Breast epithelium (tissue), 4 donors: ENCODE measurements around the gene OR2A42. TPM values are rescaled to one million over a fixed set of nuclear protein-coding genes. Genes with fewer than 3 reads are reported as not detected.
"Not testable (repeated sequence)": the region's sequence is repeated elsewhere in the genome, so short reads cannot be mapped to it uniquely, and the experiment has no call there.

Experiments used
- DNase-seq, 2 donors: peaks; one replicate each; pipeline ENCODE4 v3.0.0-alpha.2; 2019; ENCODE audit warnings: low spot score in 2 of 2
- H3K27ac ChIP-seq, 2 donors: fragments of 200-600 bp; sonication (generic) in 1 of 2; one replicate each; pipeline ENCODE4 v1.5.1; 2016 to 2019; ENCODE audit warnings: mild to moderate bottlenecking in 1 of 2
- H3K27me3 ChIP-seq, 2 donors: fragments of 200-600 bp; sonication (generic) in 1 of 2; one replicate each; pipeline versions ENCODE4 v1.5.1 to v1.6.0; 2017 to 2019; ENCODE audit warnings: control low read depth in 1 of 2, mild to moderate bottlenecking in 1 of 2
- H3K36me3 ChIP-seq: fragments of 200-600 bp; one replicate; pipeline ENCODE4 v1.5.1; 2019
- H3K4me1 ChIP-seq, 2 donors: fragments of 200-600 bp; sonication (generic); one replicate each; pipeline ENCODE4 v1.5.1; 2016 to 2019; ENCODE audit warnings: control low read depth in 1 of 2
- H3K4me3 ChIP-seq, 3 donors: fragments of 200-600 bp; sonication (generic); 1 replicate in 2 of 3; 2 replicates in 1 of 3; pipeline ENCODE4 v1.5.1; 2016 to 2019; ENCODE audit warnings: mild to moderate bottlenecking in 3 of 3, moderate library complexity in 2 of 3
- H3K9me3 ChIP-seq, 2 donors: fragments of 200-600 bp; sonication (generic) in 1 of 2; one replicate each; pipeline ENCODE4 v1.5.1; 2016 to 2019; ENCODE audit warnings: control low read depth in 1 of 2
- intact Hi-C: fragments of 100-400 bp; cut with DNase I; formaldehyde crosslinking; loops from one replicate; pipeline ENCODE4 v1.15.1; 2023; ENCODE audit warnings: low total_unique reads
- total RNA-seq, 3 donors: library from RNA; depleted of rRNA; stranded (reverse); fragments of >200 nt; gene quantifications; one replicate each; pipeline ENCODE4 v1.1.0, GENCODE V29; 2016

Gene OR2A42
- total RNA-seq = under 1 TPM; under 0.01 to 0.66 (median 0.15) TPM

- H3K36me3 ChIP-seq, H3K27me3 ChIP-seq, intact Hi-C loops, H3K27ac ChIP-seq, H3K4me3 ChIP-seq, H3K9me3 ChIP-seq, H3K4me1 ChIP-seq, DNase-seq: not testable (repeated sequence)
Measured at GRCh38 chr7:144239365-144239764, at the start of gene OR2A42. Gene OR2A42, minus strand, starts transcription at chr7:144239605. Its CDS starts 6,762 bp downstream, at chr7:144232843.

GRCh38 chr7:144287171-144287784 is 47.9 kb upstream of the OR2A42 start:
- H3K4me3 ChIP-seq, H3K27ac ChIP-seq, H3K4me1 ChIP-seq, H3K9me3 ChIP-seq, intact Hi-C loops, H3K27me3 ChIP-seq, DNase-seq, H3K36me3 ChIP-seq: not testable (repeated sequence)

GRCh38 chr7:144283716-144284115 is 44.3 kb upstream of the OR2A42 start:
- H3K9me3 ChIP-seq, intact Hi-C loops, H3K27ac ChIP-seq, H3K4me3 ChIP-seq, H3K36me3 ChIP-seq, H3K27me3 ChIP-seq, H3K4me1 ChIP-seq, DNase-seq: not testable (repeated sequence)

- H3K27me3 ChIP-seq, H3K9me3 ChIP-seq, intact Hi-C loops, H3K27ac ChIP-seq, H3K36me3 ChIP-seq, H3K4me3 ChIP-seq, H3K4me1 ChIP-seq: not testable (repeated sequence)
- DNase-seq = peak in 1 of 2 donors; percentile 18
Measured at GRCh38 chr7:144282490-144282889, 43.1 kb upstream of the OR2A42 start.

GRCh38 chr7:144281981-144282380 is 42.6 kb upstream of the OR2A42 start:
- H3K27ac ChIP-seq, intact Hi-C loops: not testable (repeated sequence)

GRCh38 chr7:144280010-144280409 is 40.6 kb upstream of the OR2A42 start:
- H3K27ac ChIP-seq, H3K4me3 ChIP-seq, H3K9me3 ChIP-seq, H3K27me3 ChIP-seq, H3K4me1 ChIP-seq, H3K36me3 ChIP-seq, DNase-seq, intact Hi-C loops: not testable (repeated sequence)

More at GRCh38 chr7:144281981-144282380, 42.6 kb upstream of the OR2A42 start:
- H3K27me3 ChIP-seq, H3K36me3 ChIP-seq, H3K9me3 ChIP-seq, H3K4me3 ChIP-seq, DNase-seq, H3K4me1 ChIP-seq: not testable (repeated sequence)

- intact Hi-C loops = not testable (repeated sequence)
Measured at GRCh38 chr7:144275281-144275680, 35.9 kb upstream of the OR2A42 start.

GRCh38 chr7:144269188-144269587 is 29.8 kb upstream of the OR2A42 start, which contains the start of gene CTAGE8:
Gene CTAGE8, minus strand, starts transcription at chr7:144269288. Its CDS starts 38 bp downstream, at chr7:144269250.
- intact Hi-C loops, H3K27ac ChIP-seq, H3K4me1 ChIP-seq, H3K27me3 ChIP-seq, DNase-seq, H3K9me3 ChIP-seq, H3K36me3 ChIP-seq, H3K4me3 ChIP-seq: not testable (repeated sequence)

More at GRCh38 chr7:144275281-144275680, 35.9 kb upstream of the OR2A42 start:
- not testable (repeated sequence) for H3K4me1 ChIP-seq, H3K4me3 ChIP-seq, DNase-seq, H3K36me3 ChIP-seq, H3K27me3 ChIP-seq, H3K9me3 ChIP-seq, H3K27ac ChIP-seq

GRCh38 chr7:144264692-144265091 is 25.3 kb upstream of the OR2A42 start, which contains the start of gene OR2A7:
Gene OR2A7, minus strand, starts transcription at chr7:144264792. Its CDS starts 5,164 bp downstream, at chr7:144259628.
- H3K9me3 ChIP-seq, DNase-seq, intact Hi-C loops, H3K27me3 ChIP-seq, H3K27ac ChIP-seq, H3K36me3 ChIP-seq, H3K4me1 ChIP-seq, H3K4me3 ChIP-seq: not testable (repeated sequence)

GRCh38 chr7:144262128-144262527 is 22.7 kb upstream of the OR2A42 start:
- H3K36me3 ChIP-seq, intact Hi-C loops, DNase-seq, H3K4me3 ChIP-seq, H3K27me3 ChIP-seq, H3K9me3 ChIP-seq, H3K4me1 ChIP-seq, H3K27ac ChIP-seq: not testable (repeated sequence)

- H3K27me3 ChIP-seq, DNase-seq, H3K4me3 ChIP-seq, H3K4me1 ChIP-seq, H3K9me3 ChIP-seq, H3K27ac ChIP-seq, intact Hi-C loops, H3K36me3 ChIP-seq: not testable (repeated sequence)
Measured at GRCh38 chr7:144259067-144259466, 19.7 kb upstream of the OR2A42 start.
